Loucy (cell line): ENCODE data around the gene ATP6V0A4.

ENCODE experiments used
- H2AFZ ChIP-seq: fragments of 200-600 bp; sonication (generic); 2 replicates; pipeline ENCODE4 v1.6.0; 2016; ENCODE audit warnings: antibody characterized with exemption, mild to moderate bottlenecking, low read length, moderate library complexity
- H3F3A ChIP-seq: fragments of 200-600 bp; 2 replicates; pipeline ENCODE4 v1.6.0; 2016; ENCODE audit warnings: antibody characterized with exemption, low read depth, mild to moderate bottlenecking
- H3K27me3 ChIP-seq: fragments of 200-600 bp; sonication (generic); 2 replicates; pipeline ENCODE4 v1.6.1; 2014; ENCODE audit warnings: low read length, mild to moderate bottlenecking; ENCODE audit not compliant: insufficient read depth, poor library complexity, severe bottlenecking
- H3K36me3 ChIP-seq: fragments of 200-600 bp; sonication (generic); 2 replicates; pipeline ENCODE4 v1.6.1; 2016; ENCODE audit warnings: low read length; ENCODE audit not compliant: insufficient read depth
- H3K4me1 ChIP-seq: fragments of 200-600 bp; sonication (generic); 2 replicates; pipeline ENCODE4 v1.5.1; 2014; ENCODE audit warnings: low read length, mild to moderate bottlenecking; ENCODE audit not compliant: insufficient read depth, poor library complexity, severe bottlenecking
- H3K4me2 ChIP-seq: fragments of 200-600 bp; sonication (generic); 2 replicates; pipeline ENCODE4 v1.6.0; 2014; ENCODE audit warnings: antibody characterized with exemption, low read length, low read depth, mild to moderate bottlenecking; ENCODE audit not compliant: poor library complexity, severe bottlenecking
- H3K4me3 ChIP-seq: fragments of 200-600 bp; sonication (generic); 2 replicates; pipeline ENCODE4 v1.5.1; 2014; ENCODE audit warnings: low read length, mild to moderate bottlenecking, mixed read lengths; ENCODE audit not compliant: poor library complexity, severe bottlenecking
- H3K79me2 ChIP-seq: fragments of 200-600 bp; sonication (generic); 2 replicates; pipeline ENCODE4 v1.6.1; 2014; ENCODE audit warnings: low read length; ENCODE audit not compliant: insufficient read depth
- H3K9ac ChIP-seq: fragments of 200-600 bp; sonication (generic); 2 replicates; pipeline ENCODE4 v1.6.0; 2014; ENCODE audit warnings: mild to moderate bottlenecking, low read depth, low read length, moderate library complexity; ENCODE audit not compliant: poor library complexity, severe bottlenecking
- H3K9me2 ChIP-seq: fragments of 200-600 bp; sonication (generic); replicated peaks from 2 replicates; pipeline ENCODE4 v1.6.1; 2016; ENCODE audit warnings: low read depth, low read length, mixed read lengths
- H3K9me3 ChIP-seq: fragments of 200-600 bp; sonication (generic); 2 replicates; pipeline ENCODE4 v1.6.1; 2014; ENCODE audit warnings: mild to moderate bottlenecking, antibody characterized with exemption, low read length, low read depth; ENCODE audit not compliant: insufficient read depth
- H4K20me1 ChIP-seq: fragments of 200-600 bp; sonication (generic); 2 replicates; pipeline ENCODE4 v1.6.0; 2014; ENCODE audit warnings: antibody characterized with exemption, low read length, mild to moderate bottlenecking; ENCODE audit not compliant: insufficient read depth, poor library complexity, severe bottlenecking
- CTCF ChIP-seq: fragments of 200-600 bp; sonication (generic); conservative IDR thresholded peaks from 2 replicates; pipeline ENCODE4 v1.5.1; 2014; ENCODE audit warnings: mild to moderate bottlenecking, antibody characterized with exemption, low read length
- EZH2phosphoT487 ChIP-seq: fragments of 200-600 bp; IDR thresholded peaks from 2 replicates; pipeline ENCODE4 v1.6.1; 2018; ENCODE audit warnings: antibody characterized with exemption, mild to moderate bottlenecking, moderate library complexity, borderline replicate concordance

Gene ATP6V0A4

GRCh38 chr7:138657854-138658386 is 140.1 kb downstream of the ATP6V0A4 start:
- Histone ChIP-seq H3F3A (no peaks in the 10 kb centered on the region), H4K20me1 (no peaks in the 10 kb centered on the region)

GRCh38 chr7:138656952-138657351 is 141.0 kb downstream of the ATP6V0A4 start:
- peaks cover 6% of the 10 kb centered on the region; the same call in 1 of the 2 replicates for H3K9me3 ChIP-seq
- no peaks in the 10 kb centered on the region for H4K20me1 ChIP-seq
- no peaks in the 10 kb centered on the region for H3K4me1 ChIP-seq
- H3K36me3 ChIP-seq: no peaks in the 10 kb centered on the region
- H3K27me3 ChIP-seq: no peaks in the 10 kb centered on the region
- H3K4me2 ChIP-seq: no peak overlapping the region
- no peak overlapping the region for H3K9ac ChIP-seq
- H3F3A ChIP-seq: no peaks in the 10 kb centered on the region
- H2AFZ ChIP-seq: no peak overlapping the region
- TF ChIP-seq EZH2phosphoT487 (no peak), CTCF (no peak)
- no peak overlapping the region for H3K4me3 ChIP-seq
- no peaks in the 10 kb centered on the region for H3K79me2 ChIP-seq
- H3K9me2 ChIP-seq: no peaks in the 10 kb centered on the region

More at GRCh38 chr7:138657854-138658386, 140.1 kb downstream of the ATP6V0A4 start:
- H3K27me3 ChIP-seq: no peaks in the 10 kb centered on the region
- H3K4me1 ChIP-seq: no peaks in the 10 kb centered on the region
- no peak overlapping the region for H3K4me3 ChIP-seq
- H3K9me2 ChIP-seq: no peaks in the 10 kb centered on the region
- no peak for TF ChIP-seq EZH2phosphoT487
- TF ChIP-seq CTCF: no peak
- H2AFZ ChIP-seq: no peak overlapping the region
- H3K36me3 ChIP-seq: no peaks in the 10 kb centered on the region
- H3K9ac ChIP-seq: no peak overlapping the region
- peaks cover 6% of the 10 kb centered on the region; the same call in 1 of the 2 replicates for H3K9me3 ChIP-seq
- H3K4me2 ChIP-seq: no peak overlapping the region
- H3K79me2 ChIP-seq: no peaks in the 10 kb centered on the region
